Heart left ventricle (tissue), 13 donors: ENCODE results near the gene ARID3B.

Experiments used
- POLR2A ChIP-seq, 2 donors: fragments of 450-650 bp; IDR thresholded peaks; one replicate each; pipeline ENCODE4 v1.6.1; 2017; ENCODE audit warnings: antibody characterized with exemption in 2 of 2, mild to moderate bottlenecking in 2 of 2, moderate library complexity in 2 of 2
- TF ChIP-seq, protein P1 (sequence below), 12 donors: fragments of 200-600 bp; sonication (generic) in 4 of 12; IDR thresholded peaks; one replicate each; pipeline versions ENCODE4 v1.5.0 to v1.8.0; 2018 to 2022; ENCODE audit warnings: antibody characterized with exemption in 12 of 12, mild to moderate bottlenecking in 5 of 12
- donor health status: ischemic (EF 13 %, LVEDD 7.1; RV severe dilation, severe dysfunction).
- donor health status: DM: no; HTN: yes; CAD: no.
- donor health status: DM: no; HTN: no; CAD: no.
- donor health status: ischemic (EF 25% LVEDD 6.9; RV normal size, moderate dysfunction).
- donor health status: ischemic (EF 25% LVEDD 5.7; RV mildly dilated, moderate dysfunction).
- donor health status: ischemic (EF 35%, LVEDD 5.7; RV mildly dilated, moderate dysfunction).
- donor health status: nonischemic (EF 11% LVEDD 7.7; RV severe dilation, severe dysfunction).
- donor health status: DM: yes; HTN: yes; CAD: no.
- donor health status: PGD.
- donor health status: ischemic (EF 29% LVEDD 5.4; RV normal size, mild dysfunction).
- donor health status: nonischemic (EF 23%, LVEDD 6.1; RV moderate dilation, normal function).

DNA sequence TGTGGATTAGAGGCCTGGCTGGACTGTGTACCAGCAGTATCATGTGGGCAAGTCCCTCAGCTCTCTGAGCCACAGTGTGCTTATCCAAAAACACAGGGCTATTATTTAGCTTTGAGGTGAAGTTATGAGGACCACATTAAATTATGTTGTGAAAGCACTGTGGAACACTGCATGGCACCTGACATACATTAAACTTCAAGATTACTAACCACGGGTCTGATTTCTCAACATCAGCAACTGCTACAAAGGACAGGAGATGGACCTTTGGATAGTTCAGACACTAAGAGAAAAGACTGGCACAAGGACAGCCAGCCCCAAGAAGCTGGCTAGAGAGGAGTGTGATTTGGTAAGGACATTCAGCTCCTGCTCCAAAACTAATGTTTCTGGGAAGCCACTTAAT, 96.0 kb downstream of the ARID3B start:
- TF ChIP-seq, protein P1, sequence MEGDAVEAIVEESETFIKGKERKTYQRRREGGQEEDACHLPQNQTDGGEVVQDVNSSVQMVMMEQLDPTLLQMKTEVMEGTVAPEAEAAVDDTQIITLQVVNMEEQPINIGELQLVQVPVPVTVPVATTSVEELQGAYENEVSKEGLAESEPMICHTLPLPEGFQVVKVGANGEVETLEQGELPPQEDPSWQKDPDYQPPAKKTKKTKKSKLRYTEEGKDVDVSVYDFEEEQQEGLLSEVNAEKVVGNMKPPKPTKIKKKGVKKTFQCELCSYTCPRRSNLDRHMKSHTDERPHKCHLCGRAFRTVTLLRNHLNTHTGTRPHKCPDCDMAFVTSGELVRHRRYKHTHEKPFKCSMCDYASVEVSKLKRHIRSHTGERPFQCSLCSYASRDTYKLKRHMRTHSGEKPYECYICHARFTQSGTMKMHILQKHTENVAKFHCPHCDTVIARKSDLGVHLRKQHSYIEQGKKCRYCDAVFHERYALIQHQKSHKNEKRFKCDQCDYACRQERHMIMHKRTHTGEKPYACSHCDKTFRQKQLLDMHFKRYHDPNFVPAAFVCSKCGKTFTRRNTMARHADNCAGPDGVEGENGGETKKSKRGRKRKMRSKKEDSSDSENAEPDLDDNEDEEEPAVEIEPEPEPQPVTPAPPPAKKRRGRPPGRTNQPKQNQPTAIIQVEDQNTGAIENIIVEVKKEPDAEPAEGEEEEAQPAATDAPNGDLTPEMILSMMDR (IDR thresholded peaks at IDR 0.05), result no peak
- no peak for TF ChIP-seq POLR2A (IDR thresholded peaks at IDR 0.05)
